ENCODE results near the gene ADGRD1. TPM values are rescaled to one million over a fixed set of nuclear protein-coding genes. Genes with fewer than 3 reads are reported as not detected.

Gene ADGRD1
- polyA plus RNA-seq, 1 of the 3 experiments (the other 2 are of a cell fraction) = not detected

DNA sequence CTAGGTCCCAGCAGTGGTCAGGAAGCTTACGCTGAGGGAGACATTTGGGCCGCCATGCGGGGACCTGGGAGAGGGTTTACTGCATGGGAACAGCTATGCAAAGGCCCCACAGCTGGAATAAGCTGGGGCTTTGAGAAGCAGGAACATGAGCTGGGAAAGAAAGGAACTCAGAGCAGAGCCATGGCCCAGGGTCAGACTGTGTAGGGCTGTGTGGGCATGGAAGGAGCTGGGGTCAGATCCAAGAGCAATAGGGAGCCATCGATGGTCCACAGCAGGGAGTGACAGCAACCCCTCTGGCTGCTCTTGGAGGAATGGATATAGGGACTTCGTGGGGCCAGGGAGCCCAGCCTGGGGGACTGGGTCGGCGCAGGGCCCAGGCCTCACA is 151.6 kb downstream of the ADGRD1 start:
- WGBS (ENCODE audit: low lambda C conversion rate) = 65% methylated on average over 7 of the region's 7 CpGs
- no peak for DNase-seq
- Histone ChIP-seq H3K27me3 (ENCODE audit: insufficient read depth) (no peaks in the 10 kb centered on the region), H3K9me2 (no peaks in the 10 kb centered on the region), H3F3A (replicated peaks; ENCODE audit: insufficient read depth) (no peaks in the 10 kb centered on the region), H3K79me2 (ENCODE audit: insufficient read depth) (no peaks in the 10 kb centered on the region), H3K4me2 (no peak overlapping the region), H3K9me3 (no peaks in the 10 kb centered on the region), H2AFZ (ENCODE audit: low read depth) (no peak overlapping the region), H4K20me1 (ENCODE audit: insufficient read depth) (no peaks in the 10 kb centered on the region), H3K36me3 (replicated peaks in 1 of 2; ENCODE audit: control insufficient read depth in 1 of 2, insufficient read depth in 2 of 2, low read length in 1 of 2) (no peaks in the 10 kb centered on the region), H3K9ac (no peak overlapping the region), H3K4me1 (ENCODE audit: control insufficient read depth in 1 of 2, insufficient read depth in 2 of 2, low read depth in 1 of 2, low read length in 1 of 2) (peaks cover 0 to 3% of the 10 kb centered on the region in 2 experiments; a peak in 1 of 4 replicates), H3K27ac (ENCODE audit: low read depth in 2 of 2, low read length in 1 of 2) (no peak overlapping the region), H3K4me3 (ENCODE audit: low read depth in 2 of 2, low read length in 1 of 2) (no peak overlapping the region)
- CTCF ChIA-PET = interaction anchor here (0.7 to 6.2 kb wide), 47 partner anchors 9 to 792 kb away, joined by 3 to 164 read pairs (median 5); partner anchors contain the start of gene MMP17
- no peak for TF ChIP-seq RAD21 (IDR thresholded peaks at IDR 0.05; ENCODE audit: low read length)
- TF ChIP-seq FOSL2 (IDR thresholded peaks at IDR 0.05; ENCODE audit: borderline replicate concordance, low read depth) = no peak
- no peak for TF ChIP-seq GABPA (IDR thresholded peaks at IDR 0.05; ENCODE audit: low read depth)
- POLR2A ChIA-PET = interaction anchor here (1.2 kb wide), 1 partner anchor 725 kb away, joined by 3 read pairs; no protein-coding TSS in a partner anchor

DNA sequence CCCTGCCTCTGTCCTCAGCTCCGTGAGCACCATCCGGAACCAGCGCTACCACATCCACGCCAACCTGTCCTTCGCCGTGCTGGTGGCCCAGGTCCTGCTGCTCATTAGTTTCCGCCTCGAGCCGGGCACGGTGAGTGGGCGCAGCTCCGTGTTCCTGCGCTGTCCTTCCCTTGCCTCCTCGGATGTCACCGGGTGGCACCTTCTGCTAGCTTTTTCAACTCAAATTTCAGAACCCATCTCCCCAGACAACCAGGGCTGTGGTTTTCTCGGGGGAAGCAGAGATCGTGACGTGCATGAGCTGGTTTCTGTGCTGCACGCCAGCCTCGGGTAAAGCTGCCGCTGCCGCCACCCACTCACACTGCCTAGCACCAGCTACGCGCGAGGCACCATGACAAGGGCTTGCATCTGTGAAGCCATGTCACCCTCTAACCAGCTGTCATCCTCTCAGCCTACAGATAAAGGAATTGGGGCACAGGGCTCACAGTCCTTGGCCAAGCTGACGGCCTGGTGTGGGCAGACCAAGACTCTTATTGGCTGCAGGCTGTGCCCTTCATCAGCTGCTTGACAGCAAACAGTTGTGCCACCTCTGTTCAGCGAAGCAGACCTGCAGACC is 152.1 kb downstream of the ADGRD1 start:
- CTCF ChIA-PET = interaction anchor here (0.7 to 6.2 kb wide), 26 partner anchors 9 to 722 kb away, joined by 3 to 164 read pairs (median 8); partner anchors contain the start of gene MMP17
- no peaks in the 10 kb centered on the region for H3K9me2 ChIP-seq
- WGBS (ENCODE audit: low lambda C conversion rate) = 70% methylated on average over 25 of the region's 27 CpGs

DNA sequence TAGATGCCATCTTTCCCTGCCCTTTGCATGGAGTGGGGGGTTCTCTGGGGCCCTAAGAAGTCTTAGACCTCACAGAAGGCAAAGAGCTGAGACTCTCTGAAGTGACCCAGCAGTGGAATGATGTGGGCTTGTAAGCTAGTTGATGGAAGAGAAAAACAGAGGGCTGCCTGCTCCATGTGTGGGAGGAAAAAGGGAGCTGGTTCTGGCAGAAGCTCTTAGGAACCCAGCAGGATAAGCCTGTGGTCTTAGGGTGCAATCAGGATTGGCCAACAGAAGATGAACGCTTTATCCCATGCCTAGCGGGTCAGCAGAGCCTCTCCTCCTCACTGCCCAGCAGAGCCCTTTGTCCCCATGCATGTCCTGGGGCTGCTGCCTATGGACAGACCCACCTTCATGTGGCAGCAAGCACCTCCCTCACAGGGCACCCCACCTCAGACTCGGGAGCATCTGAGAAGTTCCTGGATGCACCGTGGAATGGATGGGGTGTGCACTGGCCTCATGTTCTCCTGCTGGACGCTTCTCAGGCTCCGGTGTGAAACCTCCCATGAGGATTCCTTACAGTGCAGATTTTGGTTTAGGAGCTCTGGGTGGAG is 152.7 kb downstream of the ADGRD1 start:
- no CpG with 5 or more reads among the region's 6 CpGs for WGBS (ENCODE audit: low lambda C conversion rate)
- TF ChIP-seq RAD21 (IDR thresholded peaks at IDR 0.05; ENCODE audit: low read length) = no peak
- TF ChIP-seq, protein P1, sequence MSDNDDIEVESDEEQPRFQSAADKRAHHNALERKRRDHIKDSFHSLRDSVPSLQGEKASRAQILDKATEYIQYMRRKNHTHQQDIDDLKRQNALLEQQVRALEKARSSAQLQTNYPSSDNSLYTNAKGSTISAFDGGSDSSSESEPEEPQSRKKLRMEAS (IDR thresholded peaks at IDR 0.05; ENCODE audit: low read depth) = no peak
- TF ChIP-seq, protein P2, sequence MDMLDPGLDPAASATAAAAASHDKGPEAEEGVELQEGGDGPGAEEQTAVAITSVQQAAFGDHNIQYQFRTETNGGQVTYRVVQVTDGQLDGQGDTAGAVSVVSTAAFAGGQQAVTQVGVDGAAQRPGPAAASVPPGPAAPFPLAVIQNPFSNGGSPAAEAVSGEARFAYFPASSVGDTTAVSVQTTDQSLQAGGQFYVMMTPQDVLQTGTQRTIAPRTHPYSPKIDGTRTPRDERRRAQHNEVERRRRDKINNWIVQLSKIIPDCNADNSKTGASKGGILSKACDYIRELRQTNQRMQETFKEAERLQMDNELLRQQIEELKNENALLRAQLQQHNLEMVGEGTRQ (IDR thresholded peaks at IDR 0.05; ENCODE audit: borderline replicate concordance, low read depth, low read length) = no peak
- TF ChIP-seq, protein P3, sequence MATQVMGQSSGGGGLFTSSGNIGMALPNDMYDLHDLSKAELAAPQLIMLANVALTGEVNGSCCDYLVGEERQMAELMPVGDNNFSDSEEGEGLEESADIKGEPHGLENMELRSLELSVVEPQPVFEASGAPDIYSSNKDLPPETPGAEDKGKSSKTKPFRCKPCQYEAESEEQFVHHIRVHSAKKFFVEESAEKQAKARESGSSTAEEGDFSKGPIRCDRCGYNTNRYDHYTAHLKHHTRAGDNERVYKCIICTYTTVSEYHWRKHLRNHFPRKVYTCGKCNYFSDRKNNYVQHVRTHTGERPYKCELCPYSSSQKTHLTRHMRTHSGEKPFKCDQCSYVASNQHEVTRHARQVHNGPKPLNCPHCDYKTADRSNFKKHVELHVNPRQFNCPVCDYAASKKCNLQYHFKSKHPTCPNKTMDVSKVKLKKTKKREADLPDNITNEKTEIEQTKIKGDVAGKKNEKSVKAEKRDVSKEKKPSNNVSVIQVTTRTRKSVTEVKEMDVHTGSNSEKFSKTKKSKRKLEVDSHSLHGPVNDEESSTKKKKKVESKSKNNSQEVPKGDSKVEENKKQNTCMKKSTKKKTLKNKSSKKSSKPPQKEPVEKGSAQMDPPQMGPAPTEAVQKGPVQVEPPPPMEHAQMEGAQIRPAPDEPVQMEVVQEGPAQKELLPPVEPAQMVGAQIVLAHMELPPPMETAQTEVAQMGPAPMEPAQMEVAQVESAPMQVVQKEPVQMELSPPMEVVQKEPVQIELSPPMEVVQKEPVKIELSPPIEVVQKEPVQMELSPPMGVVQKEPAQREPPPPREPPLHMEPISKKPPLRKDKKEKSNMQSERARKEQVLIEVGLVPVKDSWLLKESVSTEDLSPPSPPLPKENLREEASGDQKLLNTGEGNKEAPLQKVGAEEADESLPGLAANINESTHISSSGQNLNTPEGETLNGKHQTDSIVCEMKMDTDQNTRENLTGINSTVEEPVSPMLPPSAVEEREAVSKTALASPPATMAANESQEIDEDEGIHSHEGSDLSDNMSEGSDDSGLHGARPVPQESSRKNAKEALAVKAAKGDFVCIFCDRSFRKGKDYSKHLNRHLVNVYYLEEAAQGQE (IDR thresholded peaks at IDR 0.05; ENCODE audit: low read depth, low read length) = no peak
- TF ChIP-seq YY1 (IDR thresholded peaks at IDR 0.05; ENCODE audit: low read depth) = no peak
- no peak for TF ChIP-seq EP300 (IDR thresholded peaks at IDR 0.05; ENCODE audit: borderline replicate concordance in 1 of 2, low read depth in 1 of 2, low read length in 1 of 2)
- no peak for TF ChIP-seq TEAD4 (IDR thresholded peaks at IDR 0.05; ENCODE audit: borderline replicate concordance, insufficient read depth)
- no peak for TF ChIP-seq GATA2 (CRISPR knock-in tag; IDR thresholded peaks at IDR 0.05)

More for the DNA sequence above, 152.1 kb downstream of the ADGRD1 start:
- Histone ChIP-seq H3K4me1 (ENCODE audit: control insufficient read depth in 1 of 2, insufficient read depth in 2 of 2, low read depth in 1 of 2, low read length in 1 of 2) (peaks cover 0 to 3% of the 10 kb centered on the region in 2 experiments; a peak in 1 of 4 replicates), H4K20me1 (ENCODE audit: insufficient read depth) (no peaks in the 10 kb centered on the region), H3K4me2 (no peak overlapping the region), H3K79me2 (ENCODE audit: insufficient read depth) (no peaks in the 10 kb centered on the region), H3K9me3 (no peaks in the 10 kb centered on the region), H3K9ac (no peak overlapping the region), H2AFZ (ENCODE audit: low read depth) (no peak overlapping the region), H3K27me3 (ENCODE audit: insufficient read depth) (no peaks in the 10 kb centered on the region), H3K4me3 (ENCODE audit: low read depth in 2 of 2, low read length in 1 of 2) (no peak overlapping the region), H3F3A (replicated peaks; ENCODE audit: insufficient read depth) (no peaks in the 10 kb centered on the region), H3K27ac (ENCODE audit: low read depth in 2 of 2, low read length in 1 of 2) (no peak overlapping the region), H3K36me3 (replicated peaks in 1 of 2; ENCODE audit: control insufficient read depth in 1 of 2, insufficient read depth in 2 of 2, low read length in 1 of 2) (no peaks in the 10 kb centered on the region)
- POLR2A ChIA-PET = no interaction called here
- no peak for DNase-seq
- TF ChIP-seq TEAD4 (IDR thresholded peaks at IDR 0.05; ENCODE audit: borderline replicate concordance, insufficient read depth) = no peak
- no peak for TF ChIP-seq FOXJ3 (CRISPR knock-in tag; IDR thresholded peaks at IDR 0.05)
- no peak for TF ChIP-seq TAF1 (IDR thresholded peaks at IDR 0.05; ENCODE audit: borderline replicate concordance, low read depth, low read length)
- TF ChIP-seq RCOR1 (IDR thresholded peaks at IDR 0.05; ENCODE audit: low read length) = no peak
- TF ChIP-seq, protein P2 (IDR thresholded peaks at IDR 0.05; ENCODE audit: borderline replicate concordance, low read depth, low read length) = no peak
- TF ChIP-seq POLR2AphosphoS5 (IDR thresholded peaks at IDR 0.05; ENCODE audit: low read depth, low read length) = no peak

More for the DNA sequence above, 152.7 kb downstream of the ADGRD1 start:
- Histone ChIP-seq H3K4me3 (ENCODE audit: low read depth in 2 of 2, low read length in 1 of 2) (no peak overlapping the region), H4K20me1 (ENCODE audit: insufficient read depth) (no peaks in the 10 kb centered on the region), H3K27me3 (ENCODE audit: insufficient read depth) (no peaks in the 10 kb centered on the region), H3K4me2 (no peak overlapping the region), H3K79me2 (ENCODE audit: insufficient read depth) (no peaks in the 10 kb centered on the region), H3K36me3 (replicated peaks in 1 of 2; ENCODE audit: control insufficient read depth in 1 of 2, insufficient read depth in 2 of 2, low read length in 1 of 2) (no peaks in the 10 kb centered on the region), H3K27ac (ENCODE audit: low read depth in 2 of 2, low read length in 1 of 2) (no peak overlapping the region), H3K9me3 (no peaks in the 10 kb centered on the region), H2AFZ (ENCODE audit: low read depth) (no peak overlapping the region), H3K9me2 (no peaks in the 10 kb centered on the region), H3F3A (replicated peaks; ENCODE audit: insufficient read depth) (no peaks in the 10 kb centered on the region), H3K9ac (no peak overlapping the region), H3K4me1 (ENCODE audit: control insufficient read depth in 1 of 2, insufficient read depth in 2 of 2, low read depth in 1 of 2, low read length in 1 of 2) (peaks cover 0 to 3% of the 10 kb centered on the region in 2 experiments; a peak in 1 of 4 replicates)
- no peak for DNase-seq
- POLR2A ChIA-PET = no interaction called here
- CTCF ChIA-PET = interaction anchor here (1.1 to 6.2 kb wide), 12 partner anchors 8 to 721 kb away, joined by 3 to 164 read pairs (median 34); partner anchors contain the start of gene MMP17

Measured in SK-N-SH (cell line).